Lung (tissue), 12 donors: Measurements from ENCODE around the gene KBTBD12. TPM values are rescaled to one million over a fixed set of nuclear protein-coding genes. Genes with fewer than 3 reads are reported as not detected.

ENCODE experiments used
- ATAC-seq: fragments of 200-7000 bp; cut with Tn5 transposase; one replicate; pipeline ENCODE4 v1.9.1; 2020; ENCODE audit warnings: moderate number of reproducible peaks; ENCODE audit not compliant: insufficient read depth, low FRiP score
- DNase-seq, 3 donors: peaks; one replicate each; pipeline ENCODE4 v3.0.0-alpha.2; 2013 to 2017
- H3K27ac ChIP-seq, 2 donors: one replicate each; pipeline ENCODE4 v1.5.1; 2013; ENCODE audit warnings: mild to moderate bottlenecking in 2 of 2, moderate library complexity in 2 of 2, control low read depth in 1 of 2, inconsistent platforms in 1 of 2, low read depth in 1 of 2, low read length in 1 of 2
- H3K27me3 ChIP-seq, 3 donors: one replicate each; pipeline ENCODE4 v1.5.1; 2013; ENCODE audit warnings: low read length in 2 of 3; ENCODE audit not compliant: control insufficient read depth in 3 of 3, insufficient read depth in 3 of 3
- H3K36me3 ChIP-seq, 4 donors: one replicate each; pipeline ENCODE4 v1.5.1; 2013; ENCODE audit warnings: low read length in 4 of 4, mild to moderate bottlenecking in 1 of 4, moderate library complexity in 1 of 4; ENCODE audit not compliant: control insufficient read depth in 4 of 4, insufficient read depth in 4 of 4
- H3K4me1 ChIP-seq, 5 donors: one replicate each; pipeline ENCODE4 v1.5.1; 2013; ENCODE audit warnings: low read length in 5 of 5, mild to moderate bottlenecking in 2 of 5, moderate library complexity in 1 of 5; ENCODE audit not compliant: control insufficient read depth in 5 of 5, insufficient read depth in 5 of 5
- H3K4me3 ChIP-seq: one replicate; pipeline ENCODE4 v1.5.1; 2013; ENCODE audit warnings: mild to moderate bottlenecking, control low read depth, moderate library complexity
- H3K9ac ChIP-seq, 2 donors: one replicate each; pipeline ENCODE4 v1.5.1; 2013; ENCODE audit warnings: low read length in 2 of 2, control low read depth in 1 of 2; ENCODE audit not compliant: insufficient read depth in 1 of 2
- H3K9me3 ChIP-seq, 4 donors: one replicate each; pipeline ENCODE4 v1.5.1; 2013; ENCODE audit warnings: low read length in 3 of 4, mild to moderate bottlenecking in 1 of 4, moderate library complexity in 1 of 4; ENCODE audit not compliant: control insufficient read depth in 4 of 4, insufficient read depth in 3 of 4
- WGBS, 2 donors: extraction: QIAGEN DNeasy Blood & Tissue Kit; methylation state at CpG; one replicate each; pipeline ENCODE4 v1.1.7; 2013; 5-methylcytosine and 5-hydroxymethylcytosine counted together
- polyA plus RNA-seq, 2 donors: library from polyadenylated mRNA; stranded (reverse); fragments of 200-250 nt; gene quantifications; one replicate each; pipeline ENCODE4 v1.2.1, GENCODE V29; 2013
- total RNA-seq, 2 donors: library from RNA; depleted of rRNA in 1 of 2; stranded (reverse); fragments of >200 nt in 1 of 2; gene quantifications; one replicate each; pipeline ENCODE4 v1.2.1, GENCODE V29; 2014 to 2021
- TF ChIP-seq, protein P1 (sequence below): IDR thresholded peaks from 2 replicates; pipeline ENCODE4 v1.5.1; 2012; ENCODE audit warnings: mild to moderate bottlenecking; ENCODE audit errors: control extremely low read depth, extremely low read depth
- donor health status: control.
- donor health status: control.
- donor health status: Bipolar disorder and iron deficiency.
- donor health status: healthy.
- donor health status: DM: yes; HTN: yes; CAD: no.

The KBTBD12 gene
- total and polyA plus RNA-seq, 4 donors = 0.29 to 3.1 (median 0.62) TPM

DNA sequence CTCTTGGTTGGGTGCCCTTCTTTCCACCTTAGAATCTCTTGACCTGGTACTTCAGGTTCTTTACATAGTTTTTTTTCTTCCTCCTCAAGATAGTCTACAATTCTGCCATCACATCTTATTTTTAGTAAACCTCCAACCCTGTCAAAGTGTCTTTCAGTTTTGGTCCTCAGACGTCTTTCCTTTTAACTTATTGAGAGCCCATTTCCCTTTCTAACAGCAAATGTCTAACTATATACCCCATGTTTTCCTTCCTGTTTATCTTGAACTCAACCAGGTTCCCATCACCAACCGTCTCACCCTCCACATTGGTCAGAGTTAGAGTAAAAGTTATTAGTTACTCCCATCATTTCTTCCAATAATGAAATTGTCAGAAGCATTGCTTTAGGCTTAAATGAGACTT is 10.4 kb downstream of the KBTBD12 start:
- Histone ChIP-seq H3K4me3 (no peak overlapping the region), H3K27ac (no peak overlapping the region), H3K9ac (no peak overlapping the region), H3K27me3 (no peaks in the 10 kb centered on the region), H3K36me3 (no peaks in the 10 kb centered on the region), H3K4me1 (peaks cover 0 to 4% (median 0%) of the 10 kb centered on the region in 5 donors), H3K9me3 (no peaks in the 10 kb centered on the region)
- DNase-seq (no peak), ATAC-seq (no peak)
- TF ChIP-seq, protein P1, sequence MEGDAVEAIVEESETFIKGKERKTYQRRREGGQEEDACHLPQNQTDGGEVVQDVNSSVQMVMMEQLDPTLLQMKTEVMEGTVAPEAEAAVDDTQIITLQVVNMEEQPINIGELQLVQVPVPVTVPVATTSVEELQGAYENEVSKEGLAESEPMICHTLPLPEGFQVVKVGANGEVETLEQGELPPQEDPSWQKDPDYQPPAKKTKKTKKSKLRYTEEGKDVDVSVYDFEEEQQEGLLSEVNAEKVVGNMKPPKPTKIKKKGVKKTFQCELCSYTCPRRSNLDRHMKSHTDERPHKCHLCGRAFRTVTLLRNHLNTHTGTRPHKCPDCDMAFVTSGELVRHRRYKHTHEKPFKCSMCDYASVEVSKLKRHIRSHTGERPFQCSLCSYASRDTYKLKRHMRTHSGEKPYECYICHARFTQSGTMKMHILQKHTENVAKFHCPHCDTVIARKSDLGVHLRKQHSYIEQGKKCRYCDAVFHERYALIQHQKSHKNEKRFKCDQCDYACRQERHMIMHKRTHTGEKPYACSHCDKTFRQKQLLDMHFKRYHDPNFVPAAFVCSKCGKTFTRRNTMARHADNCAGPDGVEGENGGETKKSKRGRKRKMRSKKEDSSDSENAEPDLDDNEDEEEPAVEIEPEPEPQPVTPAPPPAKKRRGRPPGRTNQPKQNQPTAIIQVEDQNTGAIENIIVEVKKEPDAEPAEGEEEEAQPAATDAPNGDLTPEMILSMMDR = no peak
- whole genome bisulfite sequencing, 2 donors = 19 to 40% methylated on average over 2 of the region's 2 CpGs

DNA sequence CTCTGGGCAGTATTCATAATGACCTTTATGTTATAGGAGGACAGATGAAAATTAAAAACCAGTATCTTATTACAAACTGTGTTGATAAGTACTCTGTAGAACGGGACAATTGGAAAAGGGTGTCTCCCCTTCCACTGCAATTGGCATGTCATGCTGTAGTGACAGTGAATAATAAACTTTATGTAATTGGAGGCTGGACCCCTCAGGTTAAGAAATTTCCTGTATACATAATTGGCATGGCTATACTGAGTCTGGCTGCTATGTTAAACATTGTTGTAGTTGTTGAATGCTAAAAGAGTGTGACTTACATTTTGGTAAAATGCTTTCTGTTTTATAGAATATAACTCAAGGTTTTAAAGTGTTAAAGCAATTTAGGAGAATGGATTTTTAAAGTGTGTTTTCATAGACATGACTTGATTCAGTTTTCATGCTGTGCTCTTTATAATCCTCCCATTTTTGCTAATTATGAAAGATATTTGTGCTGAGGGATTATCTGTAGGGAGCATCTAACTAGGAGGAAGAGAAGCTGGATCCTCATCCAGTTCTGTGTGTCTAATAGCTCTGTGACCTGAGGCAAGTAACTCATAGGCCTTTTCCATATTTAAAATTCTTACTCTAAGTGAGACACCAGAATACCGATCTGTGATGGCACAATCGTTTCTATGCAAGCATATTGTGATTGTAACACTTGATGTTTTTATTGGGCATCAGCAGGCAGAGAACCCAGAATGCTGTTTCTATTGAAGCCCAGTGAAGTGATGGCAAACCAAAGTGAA is 13.0 kb downstream of the KBTBD12 start:
- whole genome bisulfite sequencing, 2 donors = 85 to 86% methylated on average over 3 of the region's 3 CpGs

DNA sequence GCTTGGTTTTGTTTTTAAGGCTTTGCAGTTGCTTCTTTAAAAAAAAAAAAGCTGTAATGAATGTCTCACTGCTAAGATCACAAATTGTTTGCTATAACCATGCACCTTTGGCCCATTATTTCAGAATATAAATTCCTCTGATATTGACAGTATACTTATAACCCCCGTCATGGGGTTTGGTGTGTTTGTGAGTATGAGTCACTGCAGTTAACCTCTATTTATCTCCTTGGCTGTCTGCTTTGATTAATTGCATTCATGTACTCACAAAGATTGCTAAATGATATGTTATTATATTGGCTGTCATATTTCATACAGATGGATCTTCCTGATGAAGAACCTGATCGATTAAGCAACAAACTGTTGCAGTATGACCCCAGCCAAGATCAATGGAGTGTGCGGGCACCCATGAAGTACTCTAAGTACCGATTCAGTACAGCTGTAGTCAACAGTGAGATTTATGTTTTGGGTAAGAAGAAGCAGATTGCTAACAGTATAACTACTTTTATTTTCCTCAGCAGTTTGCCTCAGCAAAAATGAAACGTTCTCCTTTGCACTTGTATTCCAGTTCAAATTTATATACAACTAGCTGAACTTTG is 14.9 kb downstream of the KBTBD12 start:
- H3K9me3 ChIP-seq = no peaks in the 10 kb centered on the region
- TF ChIP-seq, protein P1 = no peak
- DNase-seq (no peak), ATAC-seq (no peak)
- H3K4me3 ChIP-seq = no peak overlapping the region
- H3K4me1 ChIP-seq = peaks cover 0 to 2% (median 0%) of the 10 kb centered on the region in 5 donors
- H3K9ac ChIP-seq = no peak overlapping the region
- 82 to 88% methylated on average over 5 of the region's 5 CpGs for WGBS, 2 donors
- no peaks in the 10 kb centered on the region for H3K27me3 ChIP-seq
- H3K36me3 ChIP-seq = no peaks in the 10 kb centered on the region
- no peak overlapping the region for H3K27ac ChIP-seq

More for the DNA sequence above, 13.0 kb downstream of the KBTBD12 start:
- no peaks in the 10 kb centered on the region for H3K9me3 ChIP-seq
- H3K27ac ChIP-seq = no peak overlapping the region
- ATAC-seq (no peak), DNase-seq (no peak)
- TF ChIP-seq, protein P1 = no peak
- H3K27me3 ChIP-seq = no peaks in the 10 kb centered on the region
- H3K36me3 ChIP-seq = no peaks in the 10 kb centered on the region
- no peak overlapping the region for H3K9ac ChIP-seq
- peaks cover 0 to 2% (median 0%) of the 10 kb centered on the region in 5 donors for H3K4me1 ChIP-seq
- H3K4me3 ChIP-seq = no peak overlapping the region
